Keratinocyte (primary cell): Measurements from ENCODE around the gene ITGB3. TPM values are rescaled to one million over a fixed set of nuclear protein-coding genes. Genes with fewer than 3 reads are reported as not detected.
"Not testable (repeated sequence)": the region's sequence is repeated elsewhere in the genome, so short reads cannot be mapped to it uniquely, and the experiment has no call there.

Source experiments
- DNase-seq: peaks from one replicate; pipeline ENCODE4 v3.0.0-alpha.2; 2011; ENCODE audit warnings: low read depth, missing footprints, low spot score
- FAIRE-seq: peaks from 2 replicates; lab custom pipeline; 2011; peaks lifted over from hg19 to GRCh38; lab: Jason Lieb, UNC
- H2AFZ ChIP-seq: 2 replicates; pipeline ENCODE4 v1.6.0; 2012; ENCODE audit warnings: low read length, control low read depth, inconsistent platforms; ENCODE audit not compliant: control insufficient read depth
- H3K27ac ChIP-seq: 2 replicates; pipeline ENCODE4 v1.5.1; 2011; ENCODE audit warnings: low read length; ENCODE audit not compliant: control insufficient read depth, insufficient read depth
- H3K27me3 ChIP-seq: 3 replicates; pipeline ENCODE4 v1.6.0; 2011; ENCODE audit warnings: low read length; ENCODE audit not compliant: control insufficient read depth, insufficient read depth; ENCODE audit errors: extremely low read depth
- H3K36me3 ChIP-seq, 2 experiments: 2 replicates in 1 of 2; 3 replicates in 1 of 2; pipeline ENCODE4 v1.5.1; 2011; ENCODE audit warnings: low read length in 2 of 2, mild to moderate bottlenecking in 1 of 2; ENCODE audit not compliant: control insufficient read depth in 2 of 2, insufficient read depth in 2 of 2; ENCODE audit errors: extremely low read depth in 1 of 2
- H3K4me1 ChIP-seq: 3 replicates; pipeline ENCODE4 v1.5.1; 2011; ENCODE audit warnings: low read length; ENCODE audit not compliant: control insufficient read depth, insufficient read depth; ENCODE audit errors: extremely low read depth
- H3K4me2 ChIP-seq: 3 replicates; pipeline ENCODE4 v1.6.0; 2011; ENCODE audit warnings: low read depth, low read length; ENCODE audit not compliant: control insufficient read depth, insufficient read depth; ENCODE audit errors: extremely low read depth
- H3K4me3 ChIP-seq, 3 experiments: fragments of 200-600 bp in 1 of 3; sonication (generic) in 1 of 3; 2 replicates in 2 of 3; 3 replicates in 1 of 3; pipeline ENCODE4 v1.5.1; 2011 to 2016; ENCODE audit warnings: low read length in 3 of 3, mild to moderate bottlenecking in 3 of 3, control low read depth in 2 of 3, inconsistent platforms in 1 of 3, low read depth in 1 of 3, mixed read lengths in 1 of 3, mixed run types in 1 of 3, moderate library complexity in 1 of 3; ENCODE audit not compliant: control insufficient read depth in 2 of 3, insufficient read depth in 2 of 3; ENCODE audit errors: extremely low read depth in 1 of 3
- H3K79me2 ChIP-seq: 2 replicates; pipeline ENCODE4 v1.6.0; 2012; ENCODE audit warnings: low read length; ENCODE audit not compliant: control insufficient read depth, insufficient read depth
- H3K9ac ChIP-seq: 3 replicates; pipeline ENCODE4 v1.6.0; 2011; ENCODE audit warnings: low read length; ENCODE audit not compliant: control insufficient read depth, insufficient read depth; ENCODE audit errors: extremely low read depth
- H3K9me1 ChIP-seq: 3 replicates; pipeline ENCODE4 v1.6.0; 2011; ENCODE audit warnings: low read length; ENCODE audit not compliant: control insufficient read depth, insufficient read depth; ENCODE audit errors: extremely low read depth
- H3K9me3 ChIP-seq: 2 replicates; pipeline ENCODE4 v1.5.1; 2012; ENCODE audit warnings: low read depth, low read length; ENCODE audit not compliant: control insufficient read depth
- H4K20me1 ChIP-seq: 3 replicates; pipeline ENCODE4 v1.6.0; 2011; ENCODE audit warnings: low read length; ENCODE audit not compliant: control insufficient read depth, insufficient read depth; ENCODE audit errors: extremely low read depth
- CTCF ChIP-seq, 3 experiments: IDR thresholded peaks in 1 of 3; conservative IDR thresholded peaks in 1 of 3; optimal IDR thresholded peaks in 1 of 3; 2 replicates in 2 of 3; 3 replicates in 1 of 3; pipeline versions ENCODE3 to v1.5.1; 2011; ENCODE audit warnings: low read length in 3 of 3, mild to moderate bottlenecking in 3 of 3, moderate library complexity in 2 of 3, control low read depth in 1 of 3, inconsistent platforms in 1 of 3; ENCODE audit not compliant: insufficient read depth in 2 of 3; ENCODE audit errors: extremely low read depth in 1 of 3
- EZH2 ChIP-seq: IDR thresholded peaks from one replicate; pipeline ENCODE4 v1.6.1; 2012; ENCODE audit warnings: inconsistent platforms, mild to moderate bottlenecking, low read length, moderate library complexity
- dilution Hi-C: fragments of 300-500 bp; cut with MboI; formaldehyde crosslinking; loops from one replicate; pipeline ENCODE4 v1.7.0; 2020; ENCODE audit warnings: low sequenced_read_pairs; ENCODE audit not compliant: extremely low pct_ligation_motif_present
- polyA plus RNA-seq, 5 experiments: library from polyadenylated mRNA; depleted of rRNA in 3 of 5; stranded (reverse) in 3 of 5; stranded (forward) in 1 of 5; unstranded in 1 of 5; fragments of >200 nt; gene quantifications; 1 replicate in 1 of 5; 2 replicates in 3 of 5; 3 replicates in 1 of 5; pipeline versions ENCODE4 v1.2.1 to v1.2.3, GENCODE V29; 2011 to 2012; ENCODE audit warnings: missing spikeins in 2 of 5, low read depth in 1 of 5, low replicate concordance in 1 of 5

Gene ITGB3
- polyA plus RNA-seq, 1 donor (not counting 4 experiments of a cell fraction or from before 2014, with no cell fraction given), result not detected

- no peak for DNase-seq
- no peak for FAIRE-seq
- Histone ChIP-seq H3K9me1 (no peaks in the 10 kb centered on the region), H3K27me3 (no peaks in the 10 kb centered on the region), H3K9ac (no peak overlapping the region), H2AFZ (no peak overlapping the region), H3K79me2 (no peaks in the 10 kb centered on the region), H3K4me3 (no peak overlapping the region), H3K4me2 (no peak overlapping the region), H3K9me3 (no peaks in the 10 kb centered on the region), H3K4me1 (peaks cover 25% of the 10 kb centered on the region), H3K36me3 (no peaks in the 10 kb centered on the region), H4K20me1 (no peaks in the 10 kb centered on the region), H3K27ac (no peak overlapping the region)
- TF ChIP-seq EZH2, result no peak
- TF ChIP-seq CTCF (optimal IDR thresholded peaks at IDR 0.05 in 1 of 3, IDR thresholded peaks at IDR 0.05 in 1 of 3, conservative IDR thresholded peaks at IDR 0.05 in 1 of 3; ENCODE audit: extremely low read depth in 1 of 3, insufficient read depth in 2 of 3, low read length in 3 of 3), result no peak
- dilution Hi-C loops, result no loop called here
Observed at GRCh38 chr17:47223460-47223859, 30.2 kb upstream of the ITGB3 start.

GRCh38 chr17:47224077-47224476 is 29.6 kb upstream of the ITGB3 start:
- H3K27me3 ChIP-seq, H3K36me3 ChIP-seq, dilution Hi-C loops, H3K4me3 ChIP-seq, DNase-seq, H3K9ac ChIP-seq, H3K27ac ChIP-seq, FAIRE-seq, H3K79me2 ChIP-seq, H4K20me1 ChIP-seq, H3K9me1 ChIP-seq, H3K9me3 ChIP-seq, H2AFZ ChIP-seq, H3K4me2 ChIP-seq: not testable (repeated sequence)
- H3K4me1 ChIP-seq, result peaks cover 25% of the 10 kb centered on the region

- no peak overlapping the region for H3K27ac ChIP-seq
- H3K27me3 ChIP-seq, result no peaks in the 10 kb centered on the region
- DNase-seq, result no peak
- H3K4me2 ChIP-seq, result peak overlapping the region; percentile 44
- peaks cover 28% of the 10 kb centered on the region for H3K4me1 ChIP-seq
- H3K79me2 ChIP-seq, result no peaks in the 10 kb centered on the region
- H3K9me1 ChIP-seq, result no peaks in the 10 kb centered on the region
- TF ChIP-seq CTCF (optimal IDR thresholded peaks at IDR 0.05 in 1 of 3, IDR thresholded peaks at IDR 0.05 in 1 of 3, conservative IDR thresholded peaks at IDR 0.05 in 1 of 3; ENCODE audit: extremely low read depth in 1 of 3, insufficient read depth in 2 of 3, low read length in 3 of 3), result no peak
- no peak for TF ChIP-seq EZH2
- FAIRE-seq, result no peak
- no peak overlapping the region for H2AFZ ChIP-seq
- H3K9ac ChIP-seq, result no peak overlapping the region
- dilution Hi-C loops, result no loop called here
- no peaks in the 10 kb centered on the region for H4K20me1 ChIP-seq
- no peaks in the 10 kb centered on the region for H3K36me3 ChIP-seq
- H3K4me3 ChIP-seq, result no peak overlapping the region
- no peaks in the 10 kb centered on the region for H3K9me3 ChIP-seq
Observed at GRCh38 chr17:47224966-47225365, 28.7 kb upstream of the ITGB3 start.
